ENCODE results near the gene STK32A.
A peak's percentile ranks its signal among the peaks of the same experiment; 100 is the strongest.

The STK32A gene

GRCh38 chr5:147393874-147394672 lies 159.2 kb downstream of the STK32A start:
- TF ChIP-seq, protein P1, sequence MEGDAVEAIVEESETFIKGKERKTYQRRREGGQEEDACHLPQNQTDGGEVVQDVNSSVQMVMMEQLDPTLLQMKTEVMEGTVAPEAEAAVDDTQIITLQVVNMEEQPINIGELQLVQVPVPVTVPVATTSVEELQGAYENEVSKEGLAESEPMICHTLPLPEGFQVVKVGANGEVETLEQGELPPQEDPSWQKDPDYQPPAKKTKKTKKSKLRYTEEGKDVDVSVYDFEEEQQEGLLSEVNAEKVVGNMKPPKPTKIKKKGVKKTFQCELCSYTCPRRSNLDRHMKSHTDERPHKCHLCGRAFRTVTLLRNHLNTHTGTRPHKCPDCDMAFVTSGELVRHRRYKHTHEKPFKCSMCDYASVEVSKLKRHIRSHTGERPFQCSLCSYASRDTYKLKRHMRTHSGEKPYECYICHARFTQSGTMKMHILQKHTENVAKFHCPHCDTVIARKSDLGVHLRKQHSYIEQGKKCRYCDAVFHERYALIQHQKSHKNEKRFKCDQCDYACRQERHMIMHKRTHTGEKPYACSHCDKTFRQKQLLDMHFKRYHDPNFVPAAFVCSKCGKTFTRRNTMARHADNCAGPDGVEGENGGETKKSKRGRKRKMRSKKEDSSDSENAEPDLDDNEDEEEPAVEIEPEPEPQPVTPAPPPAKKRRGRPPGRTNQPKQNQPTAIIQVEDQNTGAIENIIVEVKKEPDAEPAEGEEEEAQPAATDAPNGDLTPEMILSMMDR (IDR thresholded peaks at IDR 0.05; ENCODE audit: insufficient read depth, low read depth, low read length, missing control alignments): peak; percentile 11
- DNase-seq (ENCODE audit: low read depth): no peak

DNA sequence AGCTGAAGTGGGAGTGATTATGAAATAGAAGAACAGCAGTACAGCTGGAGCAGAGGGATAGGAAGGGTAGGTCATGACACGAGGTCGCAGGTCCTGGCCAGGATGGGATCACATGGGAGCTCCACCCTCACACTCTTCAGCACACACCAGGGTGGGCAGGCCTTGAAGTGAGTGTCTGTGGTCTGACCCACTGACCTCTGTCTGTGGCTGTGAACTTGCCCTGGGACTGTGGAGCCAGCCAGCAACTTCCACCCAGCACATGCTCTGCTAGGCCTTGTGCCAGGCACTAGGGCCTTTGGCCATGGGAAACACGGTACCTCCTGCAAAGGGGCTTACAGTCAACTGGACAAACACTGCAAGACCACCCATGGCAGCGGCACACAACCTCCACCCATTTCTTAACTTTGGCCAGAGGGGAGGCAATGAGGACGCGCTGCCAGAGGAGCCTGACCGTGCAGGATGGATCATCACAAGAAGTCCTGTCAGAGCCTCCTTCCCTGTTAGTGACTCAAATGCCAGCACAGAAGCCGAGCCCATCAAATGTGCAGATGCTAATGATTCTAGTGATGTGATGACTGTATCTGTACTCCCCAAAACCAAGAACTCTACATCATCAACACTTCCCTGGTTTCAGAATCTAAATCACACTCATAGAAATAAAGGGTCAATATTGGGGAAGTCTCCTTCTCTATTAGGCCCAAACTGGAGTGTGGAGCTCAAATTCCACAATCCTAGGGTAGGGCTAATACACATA lies 161.4 kb downstream of the STK32A start:
- DNase-seq (ENCODE audit: low read depth): no peak
- TF ChIP-seq, protein P1 (IDR thresholded peaks at IDR 0.05; ENCODE audit: insufficient read depth, low read depth, low read length, missing control alignments): no peak
- H3K4me3 ChIP-seq (ENCODE audit: low read depth, low read length): no peak overlapping the region

More at GRCh38 chr5:147393874-147394672, 159.2 kb downstream of the STK32A start:
- H3K4me3 ChIP-seq (ENCODE audit: low read depth, low read length): no peak overlapping the region

GRCh38 chr5:147397616-147398015 lies 162.8 kb downstream of the STK32A start:
- TF ChIP-seq, protein P1 (IDR thresholded peaks at IDR 0.05; ENCODE audit: insufficient read depth, low read depth, low read length, missing control alignments): no peak
- DNase-seq (ENCODE audit: low read depth): no peak
- no peak overlapping the region for H3K4me3 ChIP-seq (ENCODE audit: low read depth, low read length)

DNA sequence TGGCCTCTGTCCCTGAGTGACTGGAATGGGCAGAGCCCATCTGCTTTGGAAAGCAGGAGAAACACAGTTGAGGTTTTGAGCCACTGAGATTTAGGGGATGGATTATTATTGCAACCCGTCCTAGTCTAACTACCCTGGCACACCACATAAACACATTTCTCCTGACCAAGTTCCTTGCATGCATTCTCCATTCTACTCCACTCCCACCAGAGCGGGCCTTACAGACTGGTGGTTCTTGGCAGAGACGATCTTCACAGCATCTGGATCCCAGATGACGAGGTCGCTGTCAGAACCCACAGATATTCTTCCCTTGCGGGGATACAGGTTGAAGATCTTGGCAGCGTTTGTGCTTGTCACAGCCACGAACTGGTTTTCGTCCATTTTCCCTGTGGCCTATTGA lies 164.0 kb downstream of the STK32A start:
- DNase-seq (ENCODE audit: low read depth): no peak
- H3K4me3 ChIP-seq (ENCODE audit: low read depth, low read length): no peak overlapping the region
- TF ChIP-seq, protein P1 (IDR thresholded peaks at IDR 0.05; ENCODE audit: insufficient read depth, low read depth, low read length, missing control alignments): no peak

GRCh38 chr5:147400126-147400809 lies 165.4 kb downstream of the STK32A start:
- DNase-seq (ENCODE audit: low read depth): no peak
- TF ChIP-seq, protein P1 (IDR thresholded peaks at IDR 0.05; ENCODE audit: insufficient read depth, low read depth, low read length, missing control alignments): no peak
- no peak overlapping the region for H3K4me3 ChIP-seq (ENCODE audit: low read depth, low read length)

- TF ChIP-seq, protein P1 (IDR thresholded peaks at IDR 0.05; ENCODE audit: insufficient read depth, low read depth, low read length, missing control alignments): no peak
- H3K4me3 ChIP-seq (ENCODE audit: low read depth, low read length): no peak overlapping the region
- DNase-seq (ENCODE audit: low read depth): no peak
Measured at GRCh38 chr5:147400881-147401280, 166.1 kb downstream of the STK32A start.
